HUES48 (cell line): ENCODE measurements around the gene TRIM29.

Source experiments
- H3K27ac ChIP-seq: one replicate; pipeline ENCODE4 v1.7.0; 2013; ENCODE audit warnings: low read depth, low read length, inconsistent platforms
- H3K27me3 ChIP-seq: 2 replicates; pipeline ENCODE4 v1.6.1; 2013; ENCODE audit warnings: mild to moderate bottlenecking, low read length; ENCODE audit not compliant: control insufficient read depth, insufficient read depth
- H3K36me3 ChIP-seq: 2 replicates; pipeline ENCODE4 v1.6.1; 2013; ENCODE audit warnings: low read length; ENCODE audit not compliant: control insufficient read depth, insufficient read depth
- H3K4me1 ChIP-seq: 2 replicates; pipeline ENCODE4 v1.6.1; 2013; ENCODE audit warnings: mild to moderate bottlenecking, low read length; ENCODE audit not compliant: control insufficient read depth, insufficient read depth
- H3K4me3 ChIP-seq: 2 replicates; pipeline ENCODE4 v1.5.1; 2013; ENCODE audit warnings: mild to moderate bottlenecking, low read depth, low read length
- H3K9ac ChIP-seq: 2 replicates; pipeline ENCODE4 v1.6.1; 2013; ENCODE audit warnings: mild to moderate bottlenecking, low read depth, low read length, moderate library complexity
- H3K9me3 ChIP-seq: 2 replicates; pipeline ENCODE4 v1.6.1; 2013; ENCODE audit warnings: low read length; ENCODE audit not compliant: control insufficient read depth, insufficient read depth

The TRIM29 gene

DNA sequence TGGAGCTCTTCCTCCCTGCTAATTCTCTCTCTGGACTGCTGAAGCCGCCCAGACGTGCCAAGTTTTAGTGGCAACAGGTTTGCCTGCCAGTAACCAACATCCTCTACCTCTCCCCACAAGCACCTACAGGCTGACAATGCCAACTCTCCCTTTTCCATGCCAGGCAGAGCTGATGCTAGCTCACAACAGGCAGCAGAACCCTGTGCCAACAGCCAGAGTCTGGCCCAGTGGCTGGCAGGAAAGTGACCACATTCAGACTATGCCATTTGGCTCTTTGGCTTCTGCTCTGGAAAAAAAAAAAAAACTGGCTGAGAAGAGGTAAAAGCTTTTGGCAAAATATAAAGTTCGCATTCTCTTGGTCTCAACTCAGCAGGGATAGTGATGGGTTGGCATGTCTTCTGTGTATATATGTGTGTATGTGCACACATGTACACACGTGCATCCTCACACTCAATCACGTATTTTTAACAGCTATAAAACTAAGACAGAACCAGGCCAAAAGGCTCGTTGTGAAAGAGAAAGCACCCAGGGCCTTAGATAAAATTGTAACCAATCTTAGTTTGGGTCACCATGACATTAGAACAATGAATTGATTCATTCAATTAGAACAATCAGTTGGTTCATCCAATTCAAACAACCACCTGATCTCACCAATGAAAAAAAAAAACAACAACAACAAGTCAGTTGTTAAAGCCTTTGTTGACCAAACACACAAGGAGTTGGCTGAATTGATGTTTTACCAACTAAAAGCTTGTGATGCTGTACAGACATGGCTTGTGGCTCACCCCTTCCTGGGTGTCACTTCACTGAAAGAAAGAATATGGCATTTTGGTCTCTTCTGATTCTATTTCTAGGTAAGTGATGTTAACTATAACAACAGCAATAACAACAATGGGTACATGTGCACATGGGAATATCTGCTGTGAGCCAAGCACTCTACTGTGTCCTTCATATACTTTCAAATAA, 48.6 kb downstream of the TRIM29 start:
- Histone ChIP-seq H3K27me3 (no peaks in the 10 kb centered on the region), H3K36me3 (no peaks in the 10 kb centered on the region), H3K27ac (no peak overlapping the region), H3K4me1 (no peaks in the 10 kb centered on the region), H3K9me3 (peaks cover 7% of the 10 kb centered on the region), H3K4me3 (no peak overlapping the region), H3K9ac (no peak overlapping the region)

DNA sequence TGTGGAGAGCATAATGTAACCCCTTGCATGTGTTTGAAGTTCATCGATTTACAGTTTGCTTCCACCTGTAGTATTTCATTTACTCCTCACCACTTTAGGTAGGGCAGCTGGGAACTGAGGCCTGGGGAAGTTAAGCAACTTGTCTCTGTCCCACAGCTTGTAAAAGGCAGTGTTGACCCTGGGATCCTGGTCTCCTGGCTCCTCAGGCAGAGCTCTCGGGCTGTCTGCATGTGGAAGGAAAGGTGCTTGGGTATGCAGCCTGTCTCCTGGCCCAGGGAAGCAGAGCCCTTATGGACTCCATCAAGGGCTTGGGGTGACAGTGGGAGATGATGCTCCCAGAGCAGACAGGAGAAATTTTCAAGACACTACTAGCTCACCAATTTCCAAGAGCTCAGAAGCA, 49.9 kb downstream of the TRIM29 start:
- Histone ChIP-seq H3K4me1 (no peaks in the 10 kb centered on the region), H3K36me3 (no peaks in the 10 kb centered on the region), H3K4me3 (no peak overlapping the region), H3K27me3 (no peaks in the 10 kb centered on the region), H3K9ac (no peak overlapping the region), H3K27ac (no peak overlapping the region), H3K9me3 (peaks cover 14% of the 10 kb centered on the region)

DNA sequence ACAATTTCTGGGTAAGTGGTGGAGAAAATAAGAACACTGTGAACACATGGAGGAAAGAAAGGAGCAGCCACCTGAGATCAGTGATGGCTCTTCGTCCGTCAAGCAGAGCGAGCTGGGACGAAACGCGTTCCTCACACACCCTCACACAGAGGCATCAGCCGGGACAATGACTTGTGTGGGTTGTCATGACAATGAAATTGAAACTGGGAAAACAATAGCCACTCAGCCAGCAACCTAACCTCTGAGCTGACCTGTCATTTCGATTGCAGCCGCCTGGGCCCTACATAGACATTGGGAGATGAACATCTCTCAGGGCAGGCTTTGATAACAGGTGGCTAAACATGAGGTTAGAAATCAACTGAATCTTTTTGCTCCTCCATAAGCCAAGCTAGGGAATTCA, 51.3 kb downstream of the TRIM29 start:
- Histone ChIP-seq H3K4me1 (no peaks in the 10 kb centered on the region), H3K9me3 (peaks cover 19% of the 10 kb centered on the region), H3K4me3 (no peak overlapping the region), H3K27ac (no peak overlapping the region), H3K27me3 (no peaks in the 10 kb centered on the region), H3K36me3 (no peaks in the 10 kb centered on the region), H3K9ac (no peak overlapping the region)

DNA sequence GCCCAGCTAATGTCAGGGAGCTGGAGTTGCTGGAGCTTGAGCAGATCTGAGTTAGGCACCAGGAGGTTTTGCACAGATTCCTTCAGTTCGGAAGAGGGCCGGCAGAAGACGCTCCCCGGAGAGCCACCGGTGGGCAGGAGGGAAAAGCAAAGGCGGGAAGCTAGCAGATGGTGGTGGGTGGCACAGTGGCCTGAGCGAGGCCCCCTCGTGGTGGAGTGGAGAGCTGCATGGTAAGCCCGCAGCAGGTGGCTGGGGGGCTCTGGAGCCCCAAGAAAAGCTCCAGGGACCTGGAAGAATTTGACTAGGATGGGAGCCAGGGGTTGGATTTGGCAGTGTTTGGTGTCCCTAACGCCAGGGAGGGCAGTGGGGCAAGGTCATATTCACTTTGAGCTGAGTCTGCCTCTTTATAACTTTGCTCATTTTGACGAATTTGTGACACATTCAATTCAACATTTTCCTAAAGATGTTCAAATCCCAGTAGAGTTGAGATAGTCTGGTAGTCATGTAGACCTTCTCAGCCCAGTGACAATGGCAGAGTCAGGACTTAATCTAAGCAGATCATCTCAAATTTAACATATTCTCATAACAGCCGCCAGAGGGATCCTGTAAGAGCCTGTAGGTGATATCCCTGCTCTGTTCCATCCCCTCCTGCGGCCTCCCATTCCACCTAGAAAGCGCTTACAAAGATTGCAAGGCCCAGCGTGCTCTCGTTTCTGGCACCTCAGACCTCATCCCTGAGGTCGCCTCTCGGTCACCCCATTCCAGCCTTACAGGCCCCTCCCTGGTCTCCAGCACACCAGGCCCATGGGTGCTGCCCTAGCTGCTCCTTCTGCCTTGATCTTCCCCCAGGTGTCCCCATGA, 57.9 kb downstream of the TRIM29 start:
- Histone ChIP-seq H3K9ac (no peak overlapping the region), H3K27ac (no peak overlapping the region), H3K4me3 (no peak overlapping the region), H3K27me3 (peaks cover 6% of the 10 kb centered on the region), H3K36me3 (no peaks in the 10 kb centered on the region), H3K4me1 (no peaks in the 10 kb centered on the region), H3K9me3 (peaks cover 19% of the 10 kb centered on the region)

DNA sequence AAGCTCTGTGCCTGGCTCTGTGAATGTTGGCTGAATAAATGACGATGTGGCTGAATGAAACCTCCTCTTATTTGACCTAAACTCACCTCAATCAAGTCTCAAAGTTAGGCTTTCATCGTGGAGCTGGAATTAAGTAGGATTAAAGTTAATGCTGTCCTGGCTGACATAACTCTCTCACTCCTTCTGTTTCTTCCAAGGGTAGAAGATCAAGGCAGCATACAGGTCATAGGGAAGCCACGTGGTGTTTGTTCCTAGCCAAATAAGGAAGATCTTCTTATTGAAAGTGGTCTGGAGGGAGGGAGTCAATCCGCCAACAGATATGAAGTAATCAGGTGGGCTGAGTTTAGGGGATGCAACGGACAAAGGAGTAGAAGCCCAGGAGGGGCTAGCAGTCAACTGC, 59.5 kb downstream of the TRIM29 start:
- Histone ChIP-seq H3K36me3 (no peaks in the 10 kb centered on the region), H3K4me3 (no peak overlapping the region), H3K9ac (no peak overlapping the region), H3K27ac (no peak overlapping the region), H3K27me3 (peaks cover 6% of the 10 kb centered on the region), H3K9me3 (peaks cover 13% of the 10 kb centered on the region; the same call in 1 of the 2 replicates), H3K4me1 (no peaks in the 10 kb centered on the region)

DNA sequence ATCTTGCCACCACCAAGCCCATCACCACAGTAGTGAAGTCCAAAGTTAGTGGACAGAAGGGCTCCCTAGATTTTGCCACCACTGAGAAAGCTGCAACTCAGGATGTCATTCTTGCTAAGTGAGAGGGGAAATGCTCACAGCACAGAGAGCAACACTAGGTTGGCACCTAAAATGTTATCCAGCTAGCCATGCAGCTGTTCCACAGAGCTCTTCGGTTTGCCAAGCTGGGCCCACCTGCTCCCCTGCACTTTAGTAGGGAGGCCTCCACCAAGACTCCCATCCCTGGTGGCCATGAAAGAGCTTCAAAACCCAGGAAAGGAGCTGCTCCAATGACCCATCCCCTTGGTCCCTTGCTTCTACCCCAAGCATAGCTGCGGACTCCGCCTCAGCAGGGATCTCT, 63.8 kb downstream of the TRIM29 start:
- H3K4me1 ChIP-seq: no peaks in the 10 kb centered on the region
- H3K36me3 ChIP-seq: no peaks in the 10 kb centered on the region
- no peak overlapping the region for H3K27ac ChIP-seq
- H3K4me3 ChIP-seq: no peak overlapping the region
- H3K9ac ChIP-seq: no peak overlapping the region
- no peaks in the 10 kb centered on the region for H3K9me3 ChIP-seq
- H3K27me3 ChIP-seq: peaks cover 2% of the 10 kb centered on the region

DNA sequence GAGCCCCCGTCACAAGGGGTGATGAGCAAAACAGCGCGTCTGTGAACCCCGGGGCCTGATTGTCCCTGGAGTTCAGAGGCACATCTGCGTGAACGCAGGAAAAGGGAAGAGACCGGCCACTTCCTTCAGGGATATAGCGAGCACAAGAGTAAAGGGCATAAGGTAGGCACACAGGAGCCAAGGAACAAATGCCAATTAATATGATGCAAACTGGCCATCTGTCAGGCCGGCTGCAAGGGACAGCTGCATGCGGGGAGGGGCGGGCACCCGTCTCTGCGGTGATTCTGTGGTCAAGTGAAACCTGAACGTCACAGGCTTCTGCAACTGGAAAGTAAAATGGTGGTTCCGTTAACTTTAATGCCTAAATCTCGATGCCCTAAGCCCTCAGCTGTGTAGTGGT, 64.7 kb downstream of the TRIM29 start:
- no peaks in the 10 kb centered on the region for H3K36me3 ChIP-seq
- H3K27ac ChIP-seq: no peak overlapping the region
- no peaks in the 10 kb centered on the region for H3K9me3 ChIP-seq
- H3K9ac ChIP-seq: no peak overlapping the region
- H3K4me1 ChIP-seq: no peaks in the 10 kb centered on the region
- no peak overlapping the region for H3K4me3 ChIP-seq
- H3K27me3 ChIP-seq: no peaks in the 10 kb centered on the region

DNA sequence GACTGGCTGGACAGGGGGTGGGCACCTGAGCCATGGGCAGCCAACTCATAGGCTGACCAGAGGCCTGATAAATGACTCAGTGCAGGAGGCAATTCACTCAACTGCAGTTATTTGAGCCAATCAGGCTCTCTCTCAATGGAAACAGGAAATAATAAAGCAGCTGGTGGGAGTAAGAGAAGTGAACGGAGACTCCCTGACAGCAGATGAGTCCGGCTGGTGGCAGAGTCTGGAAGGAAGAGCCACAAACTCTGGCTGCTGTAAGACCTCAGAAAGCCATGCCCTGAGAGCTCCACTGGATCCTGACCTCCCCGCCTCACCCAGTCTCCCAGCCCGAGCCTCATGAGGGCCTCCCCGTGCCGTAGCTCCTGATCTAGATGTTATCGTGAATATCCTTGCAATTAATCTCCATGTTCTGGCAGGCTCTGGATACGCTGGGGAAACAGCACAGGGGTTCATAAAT, 69.8 kb downstream of the TRIM29 start:
- Histone ChIP-seq H3K9ac (no peak overlapping the region), H3K27me3 (no peaks in the 10 kb centered on the region), H3K4me3 (no peak overlapping the region), H3K36me3 (no peaks in the 10 kb centered on the region), H3K4me1 (no peaks in the 10 kb centered on the region), H3K27ac (no peak overlapping the region), H3K9me3 (no peaks in the 10 kb centered on the region)

DNA sequence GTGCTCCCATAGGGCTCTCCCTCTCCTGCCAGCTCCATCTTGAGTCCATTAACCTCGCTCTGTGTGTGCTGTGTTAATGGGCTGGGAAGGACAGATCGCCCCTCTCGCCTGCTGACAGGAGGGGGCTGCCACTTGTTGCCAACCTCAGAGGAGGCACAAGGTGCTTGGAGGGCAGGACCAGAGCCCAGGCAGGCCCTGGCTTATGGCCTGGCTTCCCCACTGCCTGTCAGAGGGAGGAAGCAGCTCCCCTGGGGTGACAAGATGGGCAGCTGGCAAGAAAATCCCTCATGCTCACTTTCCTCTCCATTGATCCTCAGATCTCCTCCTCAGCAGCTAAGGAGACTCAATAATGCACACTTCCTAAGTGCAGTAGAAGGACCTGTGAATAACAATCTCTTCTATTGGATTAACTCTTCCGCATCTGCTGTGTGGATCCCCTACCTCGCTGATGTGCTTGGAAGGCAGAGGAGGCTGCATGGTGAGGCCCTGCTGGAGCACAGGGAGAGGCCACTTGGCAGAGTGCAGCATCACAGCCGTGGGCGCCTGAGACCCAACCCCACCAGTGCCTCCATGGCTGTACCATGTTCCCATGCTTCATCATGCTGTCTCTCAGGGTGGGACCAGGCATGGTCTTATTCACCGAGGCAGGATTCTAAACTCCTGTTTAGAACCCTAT, 70.3 kb downstream of the TRIM29 start:
- Histone ChIP-seq H3K9me3 (no peaks in the 10 kb centered on the region), H3K27me3 (no peaks in the 10 kb centered on the region), H3K9ac (no peak overlapping the region), H3K4me3 (no peak overlapping the region), H3K4me1 (0 out of 2 replicates have a peak, but pooled peaks cover 1% of the 10 kb centered on the region), H3K27ac (no peak overlapping the region), H3K36me3 (no peaks in the 10 kb centered on the region)

DNA sequence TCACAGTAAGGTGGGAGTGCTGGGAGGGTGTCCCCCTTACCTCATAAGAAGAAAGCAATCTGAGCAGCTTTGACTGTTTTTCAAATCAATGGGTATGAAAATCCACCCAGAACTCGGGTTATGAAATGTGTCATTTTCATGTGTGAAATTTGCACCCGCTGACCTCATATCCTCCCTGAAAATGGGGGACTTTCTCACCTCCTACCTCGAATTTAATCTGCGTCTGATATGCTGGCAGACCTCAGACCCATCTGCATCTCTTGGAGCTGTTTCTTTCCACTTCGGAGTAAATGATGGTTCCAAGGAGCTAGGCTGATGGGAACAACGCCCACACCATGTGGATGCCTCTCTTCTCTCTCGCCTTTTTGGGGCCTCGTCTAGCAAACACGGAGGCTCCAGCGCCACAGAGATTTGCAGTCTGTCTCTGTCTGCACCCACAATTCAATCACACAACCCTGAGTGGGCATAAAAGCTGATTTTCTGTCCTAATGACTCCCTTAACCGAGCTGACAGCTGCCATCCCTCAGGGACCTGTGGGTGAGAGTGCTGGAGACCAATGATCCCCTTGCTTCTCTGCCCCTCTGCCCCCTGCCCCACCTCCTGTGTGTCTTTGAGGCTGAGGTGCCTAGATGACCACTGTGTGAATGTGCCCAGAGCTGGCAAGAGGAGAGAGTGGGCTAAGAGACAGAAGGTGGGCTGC, 71.0 kb downstream of the TRIM29 start:
- Histone ChIP-seq H3K4me3 (no peak overlapping the region), H3K27me3 (no peaks in the 10 kb centered on the region), H3K36me3 (no peaks in the 10 kb centered on the region), H3K9ac (no peak overlapping the region), H3K27ac (no peak overlapping the region), H3K4me1 (0 out of 2 replicates have a peak, but pooled peaks cover 4% of the 10 kb centered on the region), H3K9me3 (no peaks in the 10 kb centered on the region)
